ENCODE measurements around the gene AMER3.
"Not testable (repeated sequence)": the region's sequence is repeated elsewhere in the genome, so short reads cannot be mapped to it uniquely, and the experiment has no call there.

AMER3 gene

GRCh38 chr2:130732257-130732656 lies 23.1 kb upstream of the AMER3 start:
- H3K4me1 ChIP-seq (ENCODE audit: control insufficient read depth in 1 of 2, insufficient read depth in 2 of 2, low read length in 2 of 2); H3K4me3 ChIP-seq (ENCODE audit: low read depth in 1 of 2, low read length in 2 of 2); H3K27me3 ChIP-seq (ENCODE audit: low read depth, low read length); H3K9me3 ChIP-seq (ENCODE audit: control insufficient read depth in 1 of 2, low read length in 2 of 2); H3K36me3 ChIP-seq (ENCODE audit: control insufficient read depth in 1 of 2, insufficient read depth in 2 of 2, low read length in 2 of 2); H3K27ac ChIP-seq (ENCODE audit: low read length): not testable (repeated sequence)

- Histone ChIP-seq H3K4me1 (ENCODE audit: control insufficient read depth in 1 of 2, insufficient read depth in 2 of 2, low read length in 2 of 2) (no peaks in the 10 kb centered on the region), H3K27ac (ENCODE audit: low read length) (no peak overlapping the region), H3K4me3 (ENCODE audit: low read depth in 1 of 2, low read length in 2 of 2) (no peak overlapping the region), H3K36me3 (ENCODE audit: control insufficient read depth in 1 of 2, insufficient read depth in 2 of 2, low read length in 2 of 2) (no peaks in the 10 kb centered on the region), H3K27me3 (ENCODE audit: low read depth, low read length) (no peaks in the 10 kb centered on the region), H3K9me3 (ENCODE audit: control insufficient read depth in 1 of 2, low read length in 2 of 2) (peaks cover 0 to 4% of the 10 kb centered on the region in 2 donors)
Measured at GRCh38 chr2:130735200-130735599, 20.1 kb upstream of the AMER3 start.

GRCh38 chr2:130736487-130736886 lies 18.9 kb upstream of the AMER3 start:
- Histone ChIP-seq H3K4me1 (ENCODE audit: control insufficient read depth in 1 of 2, insufficient read depth in 2 of 2, low read length in 2 of 2) (no peaks in the 10 kb centered on the region), H3K4me3 (ENCODE audit: low read depth in 1 of 2, low read length in 2 of 2) (no peak overlapping the region), H3K36me3 (ENCODE audit: control insufficient read depth in 1 of 2, insufficient read depth in 2 of 2, low read length in 2 of 2) (no peaks in the 10 kb centered on the region), H3K9me3 (ENCODE audit: control insufficient read depth in 1 of 2, low read length in 2 of 2) (peaks cover 0 to 4% of the 10 kb centered on the region in 2 donors), H3K27ac (ENCODE audit: low read length) (no peak overlapping the region), H3K27me3 (ENCODE audit: low read depth, low read length) (no peaks in the 10 kb centered on the region)

- Histone ChIP-seq H3K4me3 (ENCODE audit: low read depth in 1 of 2, low read length in 2 of 2) (no peak overlapping the region), H3K36me3 (ENCODE audit: control insufficient read depth in 1 of 2, insufficient read depth in 2 of 2, low read length in 2 of 2) (no peaks in the 10 kb centered on the region), H3K9me3 (ENCODE audit: control insufficient read depth in 1 of 2, low read length in 2 of 2) (peaks cover 0 to 4% of the 10 kb centered on the region in 2 donors), H3K27ac (ENCODE audit: low read length) (no peak overlapping the region), H3K27me3 (ENCODE audit: low read depth, low read length) (no peaks in the 10 kb centered on the region), H3K4me1 (ENCODE audit: control insufficient read depth in 1 of 2, insufficient read depth in 2 of 2, low read length in 2 of 2) (no peaks in the 10 kb centered on the region)
Measured at GRCh38 chr2:130737592-130737991, 17.7 kb upstream of the AMER3 start.

- Histone ChIP-seq H3K27me3 (ENCODE audit: low read depth, low read length) (no peaks in the 10 kb centered on the region), H3K36me3 (ENCODE audit: control insufficient read depth in 1 of 2, insufficient read depth in 2 of 2, low read length in 2 of 2) (no peaks in the 10 kb centered on the region)
Measured at GRCh38 chr2:130740671-130741070, 14.7 kb upstream of the AMER3 start.

GRCh38 chr2:130743278-130743677 lies 12.1 kb upstream of the AMER3 start:
- no peaks in the 10 kb centered on the region for H3K4me1 ChIP-seq (ENCODE audit: control insufficient read depth in 1 of 2, insufficient read depth in 2 of 2, low read length in 2 of 2)
- H3K27me3 ChIP-seq (ENCODE audit: low read depth, low read length): no peaks in the 10 kb centered on the region
- no peaks in the 10 kb centered on the region for H3K36me3 ChIP-seq (ENCODE audit: control insufficient read depth in 1 of 2, insufficient read depth in 2 of 2, low read length in 2 of 2)
- H3K4me3 ChIP-seq (ENCODE audit: low read depth in 1 of 2, low read length in 2 of 2): no peak overlapping the region
- no peak overlapping the region for H3K27ac ChIP-seq (ENCODE audit: low read length)
- H3K9me3 ChIP-seq (ENCODE audit: control insufficient read depth in 1 of 2, low read length in 2 of 2): no peaks in the 10 kb centered on the region

More at GRCh38 chr2:130740671-130741070, 14.7 kb upstream of the AMER3 start:
- no peaks in the 10 kb centered on the region for H3K9me3 ChIP-seq (ENCODE audit: control insufficient read depth in 1 of 2, low read length in 2 of 2)
- H3K4me1 ChIP-seq (ENCODE audit: control insufficient read depth in 1 of 2, insufficient read depth in 2 of 2, low read length in 2 of 2): no peaks in the 10 kb centered on the region
- H3K4me3 ChIP-seq (ENCODE audit: low read depth in 1 of 2, low read length in 2 of 2): no peak overlapping the region
- no peak overlapping the region for H3K27ac ChIP-seq (ENCODE audit: low read length)

- Histone ChIP-seq H3K9me3 (ENCODE audit: control insufficient read depth in 1 of 2, low read length in 2 of 2) (no peaks in the 10 kb centered on the region), H3K36me3 (ENCODE audit: control insufficient read depth in 1 of 2, insufficient read depth in 2 of 2, low read length in 2 of 2) (no peaks in the 10 kb centered on the region), H3K4me3 (ENCODE audit: low read depth in 1 of 2, low read length in 2 of 2) (no peak overlapping the region), H3K4me1 (ENCODE audit: control insufficient read depth in 1 of 2, insufficient read depth in 2 of 2, low read length in 2 of 2) (no peaks in the 10 kb centered on the region), H3K27ac (ENCODE audit: low read length) (no peak overlapping the region), H3K27me3 (ENCODE audit: low read depth, low read length) (no peaks in the 10 kb centered on the region)
Measured at GRCh38 chr2:130744287-130745117, 10.8 kb upstream of the AMER3 start.

GRCh38 chr2:130749078-130749477 lies 6.3 kb upstream of the AMER3 start:
- H3K9me3 ChIP-seq (ENCODE audit: control insufficient read depth in 1 of 2, low read length in 2 of 2): no peaks in the 10 kb centered on the region
- H3K36me3 ChIP-seq (ENCODE audit: control insufficient read depth in 1 of 2, insufficient read depth in 2 of 2, low read length in 2 of 2): no peaks in the 10 kb centered on the region
- no peak overlapping the region for H3K4me3 ChIP-seq (ENCODE audit: low read depth in 1 of 2, low read length in 2 of 2)
- H3K4me1 ChIP-seq (ENCODE audit: control insufficient read depth in 1 of 2, insufficient read depth in 2 of 2, low read length in 2 of 2): no peaks in the 10 kb centered on the region
- H3K27ac ChIP-seq (ENCODE audit: low read length): no peak overlapping the region
- no peaks in the 10 kb centered on the region for H3K27me3 ChIP-seq (ENCODE audit: low read depth, low read length)

- no peaks in the 10 kb centered on the region for H3K4me1 ChIP-seq (ENCODE audit: control insufficient read depth in 1 of 2, insufficient read depth in 2 of 2, low read length in 2 of 2)
- H3K4me3 ChIP-seq (ENCODE audit: low read depth in 1 of 2, low read length in 2 of 2): no peak overlapping the region
- no peak overlapping the region for H3K27ac ChIP-seq (ENCODE audit: low read length)
- H3K27me3 ChIP-seq (ENCODE audit: low read depth, low read length): no peaks in the 10 kb centered on the region
- no peaks in the 10 kb centered on the region for H3K36me3 ChIP-seq (ENCODE audit: control insufficient read depth in 1 of 2, insufficient read depth in 2 of 2, low read length in 2 of 2)
- H3K9me3 ChIP-seq (ENCODE audit: control insufficient read depth in 1 of 2, low read length in 2 of 2): no peaks in the 10 kb centered on the region
Measured at GRCh38 chr2:130749641-130750040, 5.7 kb upstream of the AMER3 start.

- Histone ChIP-seq H3K36me3 (ENCODE audit: control insufficient read depth in 1 of 2, insufficient read depth in 2 of 2, low read length in 2 of 2) (no peaks in the 10 kb centered on the region), H3K27ac (ENCODE audit: low read length) (no peak overlapping the region), H3K9me3 (ENCODE audit: control insufficient read depth in 1 of 2, low read length in 2 of 2) (no peaks in the 10 kb centered on the region), H3K4me1 (ENCODE audit: control insufficient read depth in 1 of 2, insufficient read depth in 2 of 2, low read length in 2 of 2) (peaks cover 0 to 12% of the 10 kb centered on the region in 2 donors), H3K27me3 (ENCODE audit: low read depth, low read length) (peaks cover 20% of the 10 kb centered on the region), H3K4me3 (ENCODE audit: low read depth in 1 of 2, low read length in 2 of 2) (no peak overlapping the region)
Measured at GRCh38 chr2:130754811-130755210, 529 bp upstream of the AMER3 start.

GRCh38 chr2:130756053-130756873 lies 923 bp downstream of the AMER3 start:
- no peaks in the 10 kb centered on the region for H3K9me3 ChIP-seq (ENCODE audit: control insufficient read depth in 1 of 2, low read length in 2 of 2)
- peaks cover 0 to 12% of the 10 kb centered on the region in 2 donors for H3K4me1 ChIP-seq (ENCODE audit: control insufficient read depth in 1 of 2, insufficient read depth in 2 of 2, low read length in 2 of 2)
- H3K27me3 ChIP-seq (ENCODE audit: low read depth, low read length): peaks cover 20% of the 10 kb centered on the region
- no peak overlapping the region for H3K27ac ChIP-seq (ENCODE audit: low read length)
- no peaks in the 10 kb centered on the region for H3K36me3 ChIP-seq (ENCODE audit: control insufficient read depth in 1 of 2, insufficient read depth in 2 of 2, low read length in 2 of 2)
- peak overlapping the region in 1 of 2 donors; percentile 42 for H3K4me3 ChIP-seq (ENCODE audit: low read depth in 1 of 2, low read length in 2 of 2)

Measured in muscle layer of duodenum (tissue), 2 donors.